Central memory CD8-positive, alpha-beta T cell (primary cell): Measurements from ENCODE around the gene MCTP1.

ENCODE experiments used
- ATAC-seq: fragments of 150-1000 bp; cut with Tn5 transposase; replicated peaks from 2 replicates; pipeline ENCODE4 v1.10.0; 2022; ENCODE audit warnings: mild to moderate bottlenecking, moderate FRiP score, moderate number of reproducible peaks; ENCODE audit not compliant: poor library complexity, severe bottlenecking; ENCODE audit errors: extremely low read depth
- DNase-seq, 2 donors: peaks; one replicate each; pipeline ENCODE4 v3.0.0; 2021; ENCODE audit warnings: low spot score in 2 of 2
- H3K27ac Mint-ChIP-seq: one replicate; pipeline ENCODE4 v1.8.0; 2022; ENCODE audit warnings: low read depth, mild to moderate bottlenecking, moderate library complexity, mixed read lengths
- H3K27me3 Mint-ChIP-seq: one replicate; pipeline ENCODE4 v1.8.0; 2022; ENCODE audit warnings: mixed read lengths
- H3K36me3 Mint-ChIP-seq: one replicate; pipeline ENCODE4 v1.8.0; 2022; ENCODE audit warnings: mild to moderate bottlenecking, moderate library complexity, mixed read lengths; ENCODE audit not compliant: insufficient read depth
- H3K4me1 Mint-ChIP-seq: one replicate; pipeline ENCODE4 v1.8.0; 2022; ENCODE audit warnings: mixed read lengths
- H3K4me3 Mint-ChIP-seq: one replicate; pipeline ENCODE4 v1.8.0; 2022; ENCODE audit warnings: mild to moderate bottlenecking, moderate library complexity, mixed read lengths
- H3K9me3 Mint-ChIP-seq: one replicate; pipeline ENCODE4 v1.8.0; 2022; ENCODE audit warnings: mixed read lengths

The MCTP1 gene

DNA sequence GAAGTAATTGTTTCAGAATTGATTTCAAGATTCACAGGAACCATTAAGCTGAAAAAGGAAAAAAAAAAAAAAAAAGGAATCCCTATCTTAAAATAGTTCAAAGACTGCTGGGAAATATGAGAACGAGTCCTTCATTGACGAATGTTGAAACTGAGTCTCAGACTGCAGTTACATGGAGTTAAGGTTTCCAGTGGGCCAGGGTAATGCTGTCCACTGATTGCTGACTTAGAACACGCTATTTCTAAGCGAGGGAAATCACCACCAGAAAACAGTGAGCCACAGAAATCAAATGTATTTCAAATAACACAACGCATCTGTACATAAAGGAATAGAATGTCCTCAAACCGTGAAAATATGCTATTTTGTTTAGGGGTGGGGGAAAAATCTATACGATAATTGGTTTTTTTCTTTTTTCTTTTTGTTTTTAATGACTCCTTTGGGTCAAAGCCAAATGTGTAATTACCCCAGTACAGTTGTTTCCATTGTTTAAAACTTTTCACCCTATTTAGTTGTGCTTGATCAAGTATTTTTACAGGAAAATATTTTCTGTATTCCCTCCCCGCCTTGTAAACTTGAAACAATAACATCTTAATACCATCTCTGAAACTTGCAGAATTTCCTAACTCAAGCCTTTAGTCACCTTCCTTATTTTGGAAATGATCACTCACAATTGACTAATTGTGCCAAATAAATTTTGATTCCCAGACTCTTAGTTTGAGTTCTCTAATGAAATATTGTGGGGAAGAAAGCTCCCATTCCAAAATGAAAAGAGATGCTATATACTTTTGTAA, 208.3 kb downstream of the MCTP1 start:
- ATAC-seq = no peak
- Mint-ChIP-seq H3K4me1 (no peaks in the 10 kb centered on the region), H3K4me3 (no peak overlapping the region), H3K27me3 (no peaks in the 10 kb centered on the region), H3K9me3 (no peaks in the 10 kb centered on the region), H3K27ac (no peak overlapping the region), H3K36me3 (no peaks in the 10 kb centered on the region)
- DNase-seq = no peak

DNA sequence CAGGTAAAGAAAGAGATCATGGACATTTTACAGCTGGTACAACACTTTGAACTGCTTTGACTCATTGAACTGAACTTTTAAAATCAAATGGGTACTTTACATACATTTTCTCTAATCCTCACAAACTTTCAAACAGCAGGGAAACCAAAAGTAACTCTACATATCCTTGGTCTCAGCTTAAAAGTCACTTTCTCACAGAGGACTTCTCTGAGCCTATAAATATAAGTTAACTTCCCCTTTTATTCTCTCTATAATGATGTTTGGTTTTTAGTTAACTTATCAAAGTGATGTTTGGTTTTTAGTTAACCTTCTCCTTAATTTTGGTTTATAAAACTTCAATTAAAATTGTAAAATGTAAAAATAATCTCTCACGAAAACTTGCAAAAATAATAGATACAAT, 209.8 kb downstream of the MCTP1 start:
- DNase-seq = no peak
- no peaks in the 10 kb centered on the region for H3K9me3 Mint-ChIP-seq
- no peak overlapping the region for H3K4me3 Mint-ChIP-seq
- ATAC-seq = no peak
- no peaks in the 10 kb centered on the region for H3K36me3 Mint-ChIP-seq
- no peak overlapping the region for H3K27ac Mint-ChIP-seq
- H3K27me3 Mint-ChIP-seq = no peaks in the 10 kb centered on the region
- H3K4me1 Mint-ChIP-seq = no peaks in the 10 kb centered on the region

DNA sequence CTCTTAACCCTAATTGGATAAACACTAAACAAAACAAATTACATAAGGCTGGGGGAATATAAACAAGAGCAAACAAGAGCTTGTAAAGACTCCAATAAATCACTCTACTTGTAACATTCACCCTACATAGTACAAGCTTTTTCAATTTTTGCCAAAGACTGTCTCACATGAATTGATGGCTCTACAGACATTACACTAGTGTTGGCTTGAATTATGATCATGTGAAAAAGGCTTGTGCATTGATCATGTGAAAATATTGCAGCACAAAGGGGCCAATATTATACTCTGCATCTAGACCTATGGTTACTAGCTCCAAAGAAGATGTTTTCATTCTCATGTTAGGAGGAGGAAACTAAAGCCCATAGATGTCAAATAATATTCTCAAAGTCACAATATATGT, 212.6 kb downstream of the MCTP1 start:
- H3K27me3 Mint-ChIP-seq = no peaks in the 10 kb centered on the region
- no peak overlapping the region for H3K27ac Mint-ChIP-seq
- no peaks in the 10 kb centered on the region for H3K4me1 Mint-ChIP-seq
- no peaks in the 10 kb centered on the region for H3K36me3 Mint-ChIP-seq
- DNase-seq = no peak
- no peak for ATAC-seq
- H3K4me3 Mint-ChIP-seq = no peak overlapping the region
- no peaks in the 10 kb centered on the region for H3K9me3 Mint-ChIP-seq

- no peaks in the 10 kb centered on the region for H3K4me1 Mint-ChIP-seq
- H3K9me3 Mint-ChIP-seq = no peaks in the 10 kb centered on the region
- H3K36me3 Mint-ChIP-seq = no peaks in the 10 kb centered on the region
- ATAC-seq = no peak
- DNase-seq = no peak
- H3K27ac Mint-ChIP-seq = no peak overlapping the region
- no peaks in the 10 kb centered on the region for H3K27me3 Mint-ChIP-seq
- no peak overlapping the region for H3K4me3 Mint-ChIP-seq
These were observed 214.0 kb downstream of the MCTP1 start for GRCh38 chr5:95070866-95071265.

- DNase-seq = no peak
- Mint-ChIP-seq H3K36me3 (no peaks in the 10 kb centered on the region), H3K27me3 (no peaks in the 10 kb centered on the region), H3K27ac (no peak overlapping the region), H3K4me3 (no peak overlapping the region), H3K4me1 (no peaks in the 10 kb centered on the region), H3K9me3 (no peaks in the 10 kb centered on the region)
- no peak for ATAC-seq
These were observed 214.4 kb downstream of the MCTP1 start for GRCh38 chr5:95070453-95070852.

DNA sequence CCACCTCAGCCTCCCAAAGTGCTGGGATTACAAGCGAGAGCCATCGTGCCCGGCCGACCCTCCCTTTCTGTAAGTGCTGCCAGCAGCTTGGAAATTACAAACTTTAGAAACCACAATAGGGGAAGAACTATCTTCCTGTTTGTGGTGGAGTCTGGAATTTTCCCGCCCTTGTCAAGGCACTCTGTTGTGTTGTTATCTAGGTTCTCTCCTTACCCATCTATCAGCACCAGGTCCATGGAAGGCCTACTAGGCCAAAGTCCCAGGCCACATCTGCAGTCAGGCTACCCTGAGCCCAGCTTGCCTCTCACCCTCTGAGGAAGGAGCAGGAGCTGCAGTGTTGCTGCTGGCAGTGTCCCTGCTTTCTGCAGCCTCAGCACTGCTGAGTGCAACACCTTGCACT, 214.9 kb downstream of the MCTP1 start:
- ATAC-seq = no peak
- H3K27ac Mint-ChIP-seq = no peak overlapping the region

GRCh38 chr5:95069021-95069420, 215.9 kb downstream of the MCTP1 start:
- H3K27me3 Mint-ChIP-seq = no peaks in the 10 kb centered on the region
- DNase-seq (no peak), ATAC-seq (no peak)
- H3K27ac Mint-ChIP-seq = no peak overlapping the region
- H3K4me1 Mint-ChIP-seq = no peaks in the 10 kb centered on the region
- no peak overlapping the region for H3K4me3 Mint-ChIP-seq
- no peaks in the 10 kb centered on the region for H3K36me3 Mint-ChIP-seq
- no peaks in the 10 kb centered on the region for H3K9me3 Mint-ChIP-seq

More for the DNA sequence above, 214.9 kb downstream of the MCTP1 start:
- DNase-seq = no peak
- no peaks in the 10 kb centered on the region for H3K4me1 Mint-ChIP-seq
- H3K36me3 Mint-ChIP-seq = no peaks in the 10 kb centered on the region
- no peak overlapping the region for H3K4me3 Mint-ChIP-seq
- H3K27me3 Mint-ChIP-seq = no peaks in the 10 kb centered on the region
- H3K9me3 Mint-ChIP-seq = no peaks in the 10 kb centered on the region

DNA sequence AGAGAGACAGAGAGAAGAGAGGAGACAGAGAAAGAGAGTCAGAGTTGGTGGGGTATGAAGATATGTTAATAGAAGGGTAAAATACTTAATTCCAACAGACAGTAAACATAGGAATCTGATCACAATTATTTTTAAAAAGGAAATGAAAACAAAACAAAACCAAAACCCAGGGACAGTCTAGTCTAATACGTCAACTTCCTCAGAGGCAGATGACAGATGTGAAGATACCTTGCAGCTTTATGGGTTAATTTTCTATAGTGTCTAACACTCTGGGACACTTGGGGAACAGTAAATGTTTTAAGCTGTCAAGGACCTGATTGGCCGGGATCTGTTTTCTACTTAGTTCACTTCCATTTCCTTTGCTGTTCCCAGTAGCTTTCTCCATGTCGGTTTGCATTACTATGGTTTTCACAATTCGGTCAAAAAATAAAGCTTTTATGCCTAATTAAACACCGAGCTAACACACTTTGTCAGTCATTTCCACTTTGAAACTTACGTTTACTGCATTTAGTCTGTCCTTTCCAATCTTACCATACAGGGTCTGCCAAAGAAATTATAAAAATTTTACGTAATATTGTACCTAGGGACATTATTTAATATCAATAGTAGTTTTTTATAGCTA, 216.5 kb downstream of the MCTP1 start:
- DNase-seq = no peak
- Mint-ChIP-seq H3K36me3 (no peaks in the 10 kb centered on the region), H3K27ac (no peak overlapping the region), H3K4me3 (no peak overlapping the region), H3K27me3 (no peaks in the 10 kb centered on the region), H3K9me3 (no peaks in the 10 kb centered on the region), H3K4me1 (no peaks in the 10 kb centered on the region)
- no peak for ATAC-seq

DNA sequence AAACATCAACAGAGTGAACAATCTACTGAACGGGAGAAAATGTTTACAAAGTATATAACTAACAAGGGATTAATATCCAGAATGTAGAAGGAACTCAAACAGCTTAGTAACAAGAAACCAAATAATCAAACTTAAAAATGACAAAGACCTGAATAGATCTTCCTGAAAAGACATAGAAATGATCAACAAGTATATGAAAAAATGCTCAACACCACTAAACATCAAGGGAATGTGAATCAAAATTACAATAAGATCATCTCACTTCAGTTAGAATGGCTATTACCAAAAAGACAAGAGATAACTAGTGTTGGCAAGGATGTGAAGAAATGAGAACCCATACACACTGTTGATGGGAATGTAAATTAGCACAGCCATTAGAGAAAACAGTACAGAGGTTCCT, 218.8 kb downstream of the MCTP1 start:
- Mint-ChIP-seq H3K36me3 (no peaks in the 10 kb centered on the region), H3K4me1 (no peaks in the 10 kb centered on the region), H3K27ac (no peak overlapping the region), H3K4me3 (no peak overlapping the region), H3K27me3 (no peaks in the 10 kb centered on the region), H3K9me3 (no peaks in the 10 kb centered on the region)
- DNase-seq (no peak), ATAC-seq (no peak)

DNA sequence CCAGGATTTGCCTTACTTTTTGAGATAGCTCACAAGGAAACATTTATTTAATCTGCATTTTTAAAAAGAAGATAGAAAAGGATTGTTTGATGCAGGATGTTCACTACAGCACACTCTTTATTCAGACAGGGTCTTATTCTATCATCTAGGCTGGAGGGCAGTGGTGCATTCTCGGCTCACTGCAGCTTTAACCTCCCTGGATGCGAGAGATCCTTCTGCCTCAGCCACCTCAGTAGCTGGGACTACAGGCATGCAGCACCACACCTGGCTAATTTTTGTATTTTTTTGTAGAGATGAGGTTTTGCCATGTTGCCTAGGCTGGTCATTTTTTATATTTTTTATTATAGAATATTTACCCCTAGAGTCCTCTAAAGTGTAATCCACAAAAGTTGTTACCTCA, 221.4 kb downstream of the MCTP1 start:
- Mint-ChIP-seq H3K27ac (no peak overlapping the region), H3K36me3 (no peaks in the 10 kb centered on the region), H3K9me3 (no peaks in the 10 kb centered on the region), H3K4me1 (no peaks in the 10 kb centered on the region), H3K27me3 (no peaks in the 10 kb centered on the region), H3K4me3 (no peak overlapping the region)
- ATAC-seq = no peak
- DNase-seq = no peak

- ATAC-seq (no peak), DNase-seq (no peak)
- H3K4me1 Mint-ChIP-seq = no peaks in the 10 kb centered on the region
- no peaks in the 10 kb centered on the region for H3K27me3 Mint-ChIP-seq
- no peak overlapping the region for H3K27ac Mint-ChIP-seq
- no peaks in the 10 kb centered on the region for H3K36me3 Mint-ChIP-seq
- no peak overlapping the region for H3K4me3 Mint-ChIP-seq
- no peaks in the 10 kb centered on the region for H3K9me3 Mint-ChIP-seq
These were observed 224.8 kb downstream of the MCTP1 start for GRCh38 chr5:95060098-95060497.

DNA sequence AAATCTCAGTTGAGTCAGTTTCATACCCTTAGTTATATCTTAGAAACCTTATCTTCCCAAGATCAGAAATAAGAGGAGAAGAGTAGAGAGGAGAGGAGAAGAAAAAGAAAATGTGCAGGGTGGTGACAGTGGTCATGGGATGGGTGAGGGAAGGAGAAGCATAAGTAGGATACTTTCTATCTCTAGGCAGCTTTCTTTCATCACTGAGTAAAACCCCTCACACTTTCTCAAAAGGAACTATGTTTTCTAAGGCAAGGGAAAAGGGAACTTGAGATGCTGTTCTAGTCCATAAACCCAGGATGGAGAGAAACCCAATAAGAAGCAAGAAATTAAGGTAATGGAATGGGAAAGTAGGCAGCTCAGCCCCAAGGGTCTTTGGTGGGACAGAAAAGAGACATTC, 225.3 kb downstream of the MCTP1 start:
- ATAC-seq (no peak), DNase-seq (no peak)
- no peaks in the 10 kb centered on the region for H3K4me1 Mint-ChIP-seq
- no peak overlapping the region for H3K27ac Mint-ChIP-seq
- H3K9me3 Mint-ChIP-seq = no peaks in the 10 kb centered on the region
- no peaks in the 10 kb centered on the region for H3K27me3 Mint-ChIP-seq
- H3K36me3 Mint-ChIP-seq = no peaks in the 10 kb centered on the region
- H3K4me3 Mint-ChIP-seq = no peak overlapping the region

GRCh38 chr5:95057615-95058014, 227.3 kb downstream of the MCTP1 start:
- Mint-ChIP-seq H3K4me1 (no peaks in the 10 kb centered on the region), H3K27ac (no peak overlapping the region), H3K9me3 (no peaks in the 10 kb centered on the region), H3K27me3 (no peaks in the 10 kb centered on the region), H3K36me3 (no peaks in the 10 kb centered on the region), H3K4me3 (no peak overlapping the region)
- no peak for ATAC-seq
- DNase-seq = no peak
